ENCODE results near the gene CRAMP1.

GRCh38 chr16:1602285-1602684, 9.9 kb upstream of the CRAMP1 start:
- no peak for TF ChIP-seq CTCF (IDR thresholded peaks at IDR 0.05)
- no peak for TF ChIP-seq POLR2AphosphoS5 (IDR thresholded peaks at IDR 0.05)
- TF ChIP-seq POLR2A (IDR thresholded peaks at IDR 0.05; ENCODE audit: low read depth) = no peak
